Putamen (tissue), 1 donor: ENCODE data around the gene ZBTB20.

Experiments used
- DNase-seq: peaks from one replicate; pipeline ENCODE4 v3.0.0-alpha.2; 2016; ENCODE audit warnings: low spot score

ZBTB20 gene

GRCh38 chr3:114624571-114625181 lies 522.4 kb downstream of the ZBTB20 start:
- DNase-seq: peak; percentile 93

- peak; percentile 53 for DNase-seq
These were observed 523.0 kb downstream of the ZBTB20 start for GRCh38 chr3:114624047-114624445.

- DNase-seq: no peak
These were observed 523.6 kb downstream of the ZBTB20 start for GRCh38 chr3:114623420-114624046.

GRCh38 chr3:114622001-114622400 lies 525.1 kb downstream of the ZBTB20 start:
- DNase-seq: no peak

- no peak for DNase-seq
These were observed 527.3 kb downstream of the ZBTB20 start for GRCh38 chr3:114619771-114620170.

- no peak for DNase-seq
These were observed 531.5 kb downstream of the ZBTB20 start for GRCh38 chr3:114615523-114616085.

- no peak for DNase-seq
These were observed 537.0 kb downstream of the ZBTB20 start for GRCh38 chr3:114609973-114610630.

GRCh38 chr3:114608293-114608692 lies 538.8 kb downstream of the ZBTB20 start:
- DNase-seq: no peak

GRCh38 chr3:114606336-114606735 lies 540.8 kb downstream of the ZBTB20 start:
- DNase-seq: no peak

GRCh38 chr3:114600571-114600970 lies 546.5 kb downstream of the ZBTB20 start:
- DNase-seq: no peak

GRCh38 chr3:114597871-114598270 lies 549.2 kb downstream of the ZBTB20 start:
- DNase-seq: no peak

- DNase-seq: no peak
These were observed 550.1 kb downstream of the ZBTB20 start for GRCh38 chr3:114597012-114597411.

GRCh38 chr3:114596147-114596546 lies 550.9 kb downstream of the ZBTB20 start:
- no peak for DNase-seq

GRCh38 chr3:114595522-114596028 lies 551.5 kb downstream of the ZBTB20 start:
- no peak for DNase-seq

- DNase-seq: no peak
These were observed 556.6 kb downstream of the ZBTB20 start for GRCh38 chr3:114590309-114591047.

- DNase-seq: no peak
These were observed 559.1 kb downstream of the ZBTB20 start for GRCh38 chr3:114587986-114588385.

- DNase-seq: no peak
These were observed 561.0 kb downstream of the ZBTB20 start for GRCh38 chr3:114586119-114586518.

GRCh38 chr3:114585687-114586086 lies 561.4 kb downstream of the ZBTB20 start:
- DNase-seq: no peak

GRCh38 chr3:114584734-114585371 lies 562.2 kb downstream of the ZBTB20 start:
- DNase-seq: no peak

GRCh38 chr3:114582929-114583328 lies 564.2 kb downstream of the ZBTB20 start:
- no peak for DNase-seq

- no peak for DNase-seq
These were observed 574.6 kb downstream of the ZBTB20 start for GRCh38 chr3:114572364-114573062.
